Lower leg skin (tissue), 4 donors: ENCODE measurements around the gene PPT1. TPM values are rescaled to one million over a fixed set of nuclear protein-coding genes. Genes with fewer than 3 reads are reported as not detected.

Experiments used
- DNase-seq, 2 donors: peaks; one replicate each; pipeline ENCODE4 v3.0.0-alpha.2; 2019; ENCODE audit warnings: low spot score in 2 of 2
- H3K4me3 ChIP-seq: fragments of 200-600 bp; sonication (generic); 2 replicates; pipeline ENCODE4 v1.5.1; 2017; ENCODE audit warnings: mild to moderate bottlenecking, low read depth; ENCODE audit not compliant: poor library complexity, severe bottlenecking
- POLR2A ChIP-seq, 2 donors: fragments of 450-650 bp; IDR thresholded peaks; one replicate each; pipeline ENCODE4 v1.6.1; 2016 to 2017; ENCODE audit warnings: antibody characterized with exemption in 2 of 2, mild to moderate bottlenecking in 1 of 2, moderate library complexity in 1 of 2
- WGBS, 2 donors: methylation state at CpG; one replicate each; pipeline ENCODE4 v1.1.5; 2018; 5-methylcytosine and 5-hydroxymethylcytosine counted together
- intact Hi-C: fragments of 100-400 bp; cut with DNase I; formaldehyde crosslinking; loops from one replicate; pipeline ENCODE4 v1.15.0; 2023; ENCODE audit warnings: low total_unique reads
- total RNA-seq, 4 donors: library from RNA; depleted of rRNA; stranded (reverse); fragments of >200 nt; gene quantifications; one replicate each; pipeline ENCODE4 v1.1.0, GENCODE V29; 2016
- TF ChIP-seq, protein P1 (sequence below), 3 donors: fragments of 450-650 bp; IDR thresholded peaks; one replicate each; pipeline ENCODE4 v1.5.1; 2016; ENCODE audit warnings: antibody characterized with exemption in 3 of 3, mild to moderate bottlenecking in 3 of 3, moderate library complexity in 2 of 3

Gene PPT1
- total RNA-seq, 4 donors from 2014 or later = 28.2 to 42.1 (median 37.5) TPM

DNA sequence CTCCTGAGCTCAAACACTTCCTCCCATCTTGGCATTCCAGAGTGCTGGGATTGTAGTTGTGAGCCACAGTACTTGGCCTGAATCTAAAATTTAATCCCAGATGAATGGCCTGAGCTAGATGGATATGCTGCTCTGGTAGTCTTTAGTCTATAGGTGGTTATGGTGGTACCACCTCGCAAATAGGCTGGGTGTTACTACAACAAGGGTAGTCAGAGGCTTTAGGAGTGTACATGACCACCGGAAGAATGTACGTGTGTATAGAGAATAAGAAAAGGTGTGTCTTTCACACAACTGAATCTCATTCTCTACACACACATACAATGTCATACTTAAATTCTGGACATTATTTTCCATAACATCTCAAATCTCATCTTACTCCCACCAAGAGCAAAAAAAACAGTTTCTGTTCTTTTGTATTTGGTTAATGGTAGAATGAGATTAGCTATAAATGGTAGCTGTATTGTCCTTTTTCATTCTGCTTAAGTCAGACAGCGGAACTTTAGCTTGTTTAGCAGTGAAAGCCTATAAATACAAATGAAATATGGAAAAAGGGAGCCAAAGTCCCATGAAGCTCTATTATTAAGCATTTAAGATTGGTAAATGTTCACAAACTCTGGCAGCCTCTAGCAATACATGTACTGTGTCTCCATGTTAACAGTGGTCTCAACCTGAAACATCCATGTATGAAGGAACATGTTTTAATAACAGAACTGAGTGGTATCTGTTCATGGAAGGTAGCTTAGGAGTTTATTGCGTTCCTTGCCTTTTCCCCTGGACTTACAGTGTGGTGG lies 40.3 kb downstream of the PPT1 start:
- no peak for DNase-seq
- TF ChIP-seq, protein P1, sequence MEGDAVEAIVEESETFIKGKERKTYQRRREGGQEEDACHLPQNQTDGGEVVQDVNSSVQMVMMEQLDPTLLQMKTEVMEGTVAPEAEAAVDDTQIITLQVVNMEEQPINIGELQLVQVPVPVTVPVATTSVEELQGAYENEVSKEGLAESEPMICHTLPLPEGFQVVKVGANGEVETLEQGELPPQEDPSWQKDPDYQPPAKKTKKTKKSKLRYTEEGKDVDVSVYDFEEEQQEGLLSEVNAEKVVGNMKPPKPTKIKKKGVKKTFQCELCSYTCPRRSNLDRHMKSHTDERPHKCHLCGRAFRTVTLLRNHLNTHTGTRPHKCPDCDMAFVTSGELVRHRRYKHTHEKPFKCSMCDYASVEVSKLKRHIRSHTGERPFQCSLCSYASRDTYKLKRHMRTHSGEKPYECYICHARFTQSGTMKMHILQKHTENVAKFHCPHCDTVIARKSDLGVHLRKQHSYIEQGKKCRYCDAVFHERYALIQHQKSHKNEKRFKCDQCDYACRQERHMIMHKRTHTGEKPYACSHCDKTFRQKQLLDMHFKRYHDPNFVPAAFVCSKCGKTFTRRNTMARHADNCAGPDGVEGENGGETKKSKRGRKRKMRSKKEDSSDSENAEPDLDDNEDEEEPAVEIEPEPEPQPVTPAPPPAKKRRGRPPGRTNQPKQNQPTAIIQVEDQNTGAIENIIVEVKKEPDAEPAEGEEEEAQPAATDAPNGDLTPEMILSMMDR (IDR thresholded peaks at IDR 0.05) = no peak
- TF ChIP-seq POLR2A (IDR thresholded peaks at IDR 0.05) = no peak
- intact Hi-C loops = no loop called here
- whole genome bisulfite sequencing, 2 donors = 94 to 99% methylated on average over 5 of the region's 5 CpGs
- no peak overlapping the region for H3K4me3 ChIP-seq

DNA sequence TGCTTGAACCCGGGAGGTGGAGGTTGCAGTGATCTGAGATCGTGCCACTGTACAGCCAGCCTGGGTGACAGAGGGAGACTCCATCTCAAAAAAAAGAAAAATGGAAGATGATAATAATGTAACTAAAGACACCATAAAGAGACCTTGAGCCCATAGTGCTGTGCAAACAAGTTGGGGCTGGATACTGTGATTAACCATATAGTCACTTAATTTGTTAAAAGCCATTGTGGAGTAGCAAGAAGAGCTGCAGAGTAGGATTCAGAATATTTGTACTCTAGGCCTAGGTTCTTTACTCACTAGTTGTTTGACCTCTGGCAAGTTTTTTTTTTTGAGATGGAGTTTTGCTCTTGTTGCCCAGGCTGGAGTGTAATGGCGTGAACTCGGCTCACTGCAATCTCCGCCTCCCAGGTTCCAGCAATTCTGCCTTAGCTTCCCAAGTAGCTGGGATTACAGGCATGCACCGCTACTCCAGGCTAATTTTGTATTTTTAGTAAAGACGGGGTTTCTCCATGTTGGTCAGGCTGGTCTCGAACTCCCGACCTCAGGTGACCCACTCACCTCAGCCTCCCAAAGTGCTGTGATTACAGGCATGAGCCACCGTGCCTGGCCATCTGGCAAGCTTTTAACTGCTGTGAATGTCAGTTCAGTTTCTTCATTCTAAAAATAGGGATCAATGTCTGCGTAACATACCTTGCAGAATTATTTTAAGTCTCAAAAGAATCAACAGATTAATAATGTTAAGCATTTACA lies 43.7 kb downstream of the PPT1 start:
- TF ChIP-seq POLR2A (IDR thresholded peaks at IDR 0.05) = no peak
- TF ChIP-seq, protein P1 (IDR thresholded peaks at IDR 0.05) = no peak
- 87 to 88% methylated on average over 11 of the region's 11 CpGs for WGBS, 2 donors
- DNase-seq = no peak
- H3K4me3 ChIP-seq = no peak overlapping the region
- intact Hi-C loops = no loop called here

DNA sequence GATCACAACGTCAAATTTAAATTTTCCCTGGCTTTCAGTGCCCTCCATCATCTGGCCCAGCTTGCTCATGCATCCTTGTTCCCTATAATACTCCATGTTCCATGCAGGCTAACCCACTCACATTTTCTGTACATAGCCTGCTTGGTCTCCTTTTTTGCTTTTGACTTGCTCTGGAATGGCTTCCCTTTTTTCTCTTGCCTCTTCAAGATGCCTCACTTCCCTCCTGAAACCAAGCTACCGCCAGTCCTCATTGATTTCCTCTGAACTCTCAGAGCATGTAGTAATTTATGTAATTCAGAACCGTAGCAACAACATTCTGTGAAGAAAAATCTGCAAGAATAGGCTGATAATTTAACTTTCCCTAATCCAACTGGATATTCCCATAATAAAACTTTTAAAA lies 46.2 kb downstream of the PPT1 start:
- no peak for TF ChIP-seq POLR2A (IDR thresholded peaks at IDR 0.05)
- TF ChIP-seq, protein P1 (IDR thresholded peaks at IDR 0.05) = no peak
- no peak for DNase-seq
- intact Hi-C loops = no loop called here
- no peak overlapping the region for H3K4me3 ChIP-seq
- 71 to 88% methylated on average over 3 of the region's 3 CpGs for WGBS, 2 donors

DNA sequence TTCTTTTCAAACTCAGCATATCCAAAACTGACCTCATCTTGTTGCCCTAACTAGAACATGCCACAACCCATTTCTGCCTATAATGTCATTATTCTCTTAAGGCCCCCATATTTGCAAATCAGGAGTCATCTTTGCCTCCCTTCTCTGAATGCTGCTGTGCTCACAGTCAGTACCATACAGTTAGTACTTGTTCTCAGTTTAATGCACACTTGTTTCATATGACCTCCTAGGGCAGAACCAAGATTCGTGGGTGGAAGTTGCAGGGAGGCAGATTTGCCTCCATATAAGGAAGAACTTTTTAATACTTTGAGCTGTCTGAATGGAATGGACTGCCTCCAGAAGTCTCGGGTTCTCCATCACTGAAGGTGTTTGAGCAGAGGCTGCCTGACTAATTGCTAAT lies 47.3 kb downstream of the PPT1 start:
- intact Hi-C loops = no loop called here
- DNase-seq = no peak
- no peak overlapping the region for H3K4me3 ChIP-seq
- 33 to 42% methylated on average over 2 of the region's 2 CpGs for WGBS, 2 donors
- no peak for TF ChIP-seq POLR2A (IDR thresholded peaks at IDR 0.05)

DNA sequence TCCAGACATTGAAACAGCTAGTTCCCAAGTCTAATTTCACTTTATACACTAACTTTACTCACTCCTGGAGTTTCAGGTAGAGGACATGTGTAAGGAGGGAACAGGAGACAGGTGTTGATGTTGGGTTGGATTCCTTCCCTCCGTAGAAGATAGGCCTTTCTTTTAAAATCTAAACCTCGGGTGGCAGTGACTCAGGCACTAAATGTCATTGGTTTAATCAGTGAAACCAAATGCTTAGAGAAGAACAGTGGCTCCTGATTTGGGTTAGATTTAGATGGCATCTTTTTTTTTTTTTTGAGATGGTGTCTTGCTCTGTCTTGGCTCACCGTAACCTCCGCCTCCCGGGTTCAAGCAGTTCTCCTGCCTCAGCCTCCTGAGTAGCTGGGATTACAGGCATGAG lies 49.3 kb downstream of the PPT1 start:
- DNase-seq = no peak
- 88 to 95% methylated on average over 5 of the region's 5 CpGs for WGBS, 2 donors
- no peak overlapping the region for H3K4me3 ChIP-seq
- intact Hi-C loops = no loop called here
- TF ChIP-seq, protein P1 (IDR thresholded peaks at IDR 0.05) = no peak
- no peak for TF ChIP-seq POLR2A (IDR thresholded peaks at IDR 0.05)

- TF ChIP-seq, protein P1 (IDR thresholded peaks at IDR 0.05) = no peak
- no peak for TF ChIP-seq POLR2A (IDR thresholded peaks at IDR 0.05)
- intact Hi-C loops = no loop called here
- no peak for DNase-seq
- 45 to 47% methylated on average over 2 of the region's 2 CpGs for WGBS, 2 donors
- H3K4me3 ChIP-seq = no peak overlapping the region
Measured at GRCh38 chr1:40047276-40047675, 49.8 kb downstream of the PPT1 start.
